T-helper 1 cell treated with Interleukin-12 subunit alpha and Interleukin-12 subunit beta and Interleukin-4 antibody, amounts not matched to agents 30 ng/mL and 1 ng/mL, for 36 hours (primary cell): ENCODE measurements around the gene TEP1. TPM values are rescaled to one million over a fixed set of nuclear protein-coding genes. Genes with fewer than 3 reads are reported as not detected.
"Not testable (repeated sequence)": the region's sequence is repeated elsewhere in the genome, so short reads cannot be mapped to it uniquely, and the experiment has no call there.

ENCODE experiments used
- intact Hi-C: fragments of 100-400 bp; cut with micrococcal nuclease; formaldehyde crosslinking; loops from one replicate; pipeline ENCODE4 v1.15.1; 2024
- total RNA-seq: library from RNA; stranded (reverse); gene quantifications from 2 replicates; pipeline ENCODE4 v1.2.3, GENCODE V29; 2022

The TEP1 gene
- total RNA-seq = 43.3 and 45.9 TPM in 2 replicates

GRCh38 chr14:20412876-20413743 is at the start of gene TEP1:
TSS of gene TEP1 (minus strand) at chr14:20413501. CDS start at chr14:20408439, 5,062 bp downstream.
- intact Hi-C loops = loop anchor here (1.0 to 2.0 kb wide), 13 partner anchors 12 to 578 kb away; partner anchors contain the start of genes APEX1, CCNB1IP1, PARP2 and PIP4P1

DNA sequence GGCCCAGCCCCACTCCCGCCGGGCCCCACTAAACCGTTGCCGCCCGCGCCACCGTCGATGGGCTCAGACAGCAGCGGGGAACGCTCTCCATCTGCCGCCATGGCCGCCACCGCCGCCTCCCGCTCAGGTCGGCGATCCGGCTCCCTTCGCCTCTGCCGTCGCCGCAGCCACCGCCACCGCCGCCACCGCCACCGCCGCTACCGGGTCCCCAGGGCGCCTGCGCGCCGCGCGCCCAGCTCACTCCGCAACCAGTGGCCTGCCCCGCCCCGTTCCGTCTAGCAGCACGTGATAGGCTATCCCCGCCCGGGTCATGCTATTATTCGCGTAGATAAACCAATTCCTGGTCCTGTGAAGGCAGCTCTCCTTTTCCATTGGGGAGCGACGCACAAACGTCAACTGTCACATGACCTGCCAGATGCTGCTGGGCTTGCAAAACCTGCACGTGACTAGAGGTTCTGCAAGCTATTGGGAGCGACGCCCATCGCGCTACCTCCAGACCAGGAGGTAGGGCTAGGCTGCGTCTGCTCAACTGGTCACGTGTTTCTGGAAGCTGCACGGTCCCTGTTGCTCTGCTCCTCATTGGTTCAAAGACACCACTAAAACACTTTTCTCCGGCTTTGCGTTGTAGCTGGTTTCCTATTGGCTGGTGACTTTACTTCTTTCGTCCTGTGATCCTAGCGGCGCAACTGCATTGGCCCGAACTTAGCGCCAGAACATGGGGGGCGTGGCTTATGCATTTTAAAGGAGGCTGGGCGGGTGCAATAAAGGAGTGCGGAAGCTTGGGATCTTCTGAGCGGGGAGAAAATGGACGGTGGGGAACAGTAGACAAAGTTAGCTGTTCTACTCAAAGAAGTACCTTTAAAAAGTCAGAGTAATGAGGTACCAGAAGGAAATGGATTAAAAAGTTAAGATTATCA is 48.2 kb upstream of the TEP1 start, which contains the start of gene PIP4P1:
Gene PIP4P1, minus strand, starts transcription at position 210 of the 917 bp plus-strand sequence. Its CDS starts 109 bp downstream, at position 101.
- intact Hi-C loops = loop anchor here (1.0 to 10.0 kb wide), 9 partner anchors 7 to 1013 kb away; partner anchors contain the start of genes OSGEP, PARP2, PNP and RAB2B

GRCh38 chr14:20460458-20461224 is 47.3 kb upstream of the TEP1 start:
- intact Hi-C loops = loop anchor here (1.0 to 10.0 kb wide), 8 partner anchors 9 to 1014 kb away; partner anchors contain the start of genes PARP2, PNP, RAB2B and TEP1

DNA sequence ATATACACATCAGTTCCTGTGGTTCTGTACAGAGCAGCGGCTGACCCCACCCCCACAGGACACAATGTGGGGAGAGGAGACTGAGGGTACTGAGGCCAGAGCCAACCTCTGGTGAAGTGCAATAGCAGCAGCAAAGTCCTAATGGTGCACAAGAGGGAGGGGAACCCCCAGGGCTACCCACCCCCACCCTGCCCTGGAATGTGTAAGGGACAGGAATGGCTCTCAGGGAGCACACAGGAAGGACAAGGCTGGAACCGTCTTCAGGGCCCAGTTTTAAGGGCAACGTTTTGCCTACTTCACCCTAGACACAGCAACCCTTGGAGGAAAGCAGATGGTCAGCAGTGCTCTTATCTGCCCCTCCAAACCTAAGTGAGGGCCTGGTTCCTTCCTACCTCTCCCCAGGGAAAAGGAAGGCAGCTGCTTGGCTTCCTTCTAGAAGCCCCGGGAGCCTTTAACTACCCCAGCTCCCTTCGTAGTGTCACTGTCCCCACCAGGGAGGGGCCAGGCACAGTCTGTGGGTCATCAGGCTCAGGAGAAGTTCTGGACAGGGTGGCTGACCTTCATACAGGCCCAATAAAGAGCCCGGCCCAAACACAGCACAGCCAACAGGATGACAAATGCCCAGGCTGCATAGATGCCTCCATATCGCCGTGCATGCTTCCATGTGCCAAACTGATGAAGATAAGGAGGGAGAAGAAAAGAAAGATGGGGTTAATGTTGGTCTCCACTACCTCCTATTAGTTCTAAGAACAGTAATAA is 44.9 kb upstream of the TEP1 start:
- intact Hi-C loops = loop anchor here (10.0 kb wide), 1 partner anchor 927 kb away; the partner anchor contains the start of gene SUPT16H

- intact Hi-C loops = loop anchor here (10.0 kb wide), 1 partner anchor 928 kb away; the partner anchor contains the start of gene SUPT16H
Measured at GRCh38 chr14:20456971-20457370, 43.7 kb upstream of the TEP1 start.

DNA sequence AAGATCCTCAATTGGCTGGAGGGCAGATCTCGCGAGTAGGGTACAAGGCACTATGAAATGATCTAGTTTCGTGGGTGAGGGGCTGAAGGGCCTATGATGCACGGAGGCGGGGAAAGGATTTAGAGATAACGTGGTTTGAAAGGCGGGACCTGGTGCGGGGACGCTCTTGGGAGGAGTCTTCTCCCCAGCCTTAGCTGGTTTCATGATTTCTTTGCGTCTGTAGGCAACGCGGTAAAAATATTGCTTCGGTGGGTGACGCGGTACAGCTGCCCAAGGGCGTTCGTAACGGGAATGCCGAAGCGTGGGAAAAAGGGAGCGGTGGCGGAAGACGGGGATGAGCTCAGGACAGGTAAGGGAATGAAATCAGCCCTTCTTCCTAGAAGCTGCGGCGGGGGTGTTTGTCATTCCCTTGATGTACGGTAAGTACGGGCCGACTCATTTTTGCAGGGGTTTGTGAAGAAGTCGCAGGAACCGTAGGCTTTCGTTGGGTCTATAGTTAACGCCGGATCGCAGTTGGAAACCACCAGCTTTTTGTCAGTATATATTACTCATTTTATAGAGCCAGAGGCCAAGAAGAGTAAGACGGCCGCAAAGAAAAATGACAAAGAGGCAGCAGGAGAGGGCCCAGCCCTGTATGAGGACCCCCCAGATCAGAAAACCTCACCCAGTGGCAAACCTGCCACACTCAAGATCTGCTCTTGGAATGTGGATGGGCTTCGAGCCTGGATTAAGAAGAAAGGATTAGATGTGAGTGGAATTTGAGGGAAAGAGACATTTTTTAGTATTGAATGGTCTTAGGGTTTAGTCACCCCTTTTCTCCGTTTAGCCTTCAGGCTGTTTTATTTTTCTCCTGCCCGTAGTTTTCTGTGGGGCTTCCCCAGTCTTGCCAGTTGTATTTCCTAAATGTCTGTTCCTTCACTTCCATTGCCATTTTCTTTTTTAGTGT is 42.3 kb upstream of the TEP1 start:
- intact Hi-C loops = loop anchor here (1.0 to 10.0 kb wide), 12 partner anchors 14 to 929 kb away; partner anchors contain the start of genes CCNB1IP1, HNRNPC, PARP2 and PNP

DNA sequence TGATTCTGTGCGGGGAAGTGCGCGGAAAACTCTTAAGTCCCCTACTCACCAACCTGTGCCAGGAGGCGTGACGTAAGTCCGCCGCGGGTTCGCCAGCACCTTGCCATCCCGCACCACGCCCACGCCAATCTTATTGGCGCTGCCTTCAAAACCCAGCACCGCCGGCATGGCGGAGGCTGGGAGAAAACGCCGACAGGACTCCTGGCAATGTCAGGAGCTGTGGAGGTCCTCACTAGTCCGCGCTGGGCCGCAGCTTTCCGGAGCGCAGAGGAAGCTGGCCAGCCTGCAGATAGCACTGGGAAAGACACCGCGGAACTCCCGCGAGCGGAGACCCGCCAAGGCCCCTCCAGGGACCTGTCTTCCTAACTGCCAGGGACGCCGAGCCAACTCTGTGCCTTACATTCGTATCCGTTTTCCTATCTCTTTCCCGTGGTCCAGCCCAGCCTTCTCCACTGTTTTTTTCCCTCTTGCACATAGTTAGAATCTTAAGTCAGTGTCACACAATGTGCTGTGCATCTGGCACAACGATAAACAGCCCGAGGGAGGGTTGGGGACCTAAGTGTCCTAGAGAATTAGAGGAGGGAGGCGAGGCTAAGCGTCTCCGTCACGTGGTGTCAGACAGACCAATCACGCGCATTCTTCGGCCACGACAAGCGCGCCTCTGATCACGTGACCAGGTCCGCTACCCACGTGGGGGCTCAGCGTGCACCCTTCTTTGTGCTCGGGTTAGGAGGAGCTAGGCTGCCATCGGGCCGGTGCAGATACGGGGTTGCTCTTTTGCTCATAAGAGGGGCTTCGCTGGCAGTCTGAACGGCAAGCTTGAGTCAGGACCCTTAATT is 41.4 kb upstream of the TEP1 start, which contains the start of the genes APEX1 and OSGEP:
Gene APEX1, plus strand, starts transcription at position 711 of the 839 bp plus-strand sequence. CDS start 420 bp downstream, outside the sequence.
Gene OSGEP, minus strand, starts transcription at position 297 of the 839 bp plus-strand sequence. Its CDS starts 129 bp downstream, at position 168.
- intact Hi-C loops = loop anchor here (1.0 to 10.0 kb wide), 13 partner anchors 8 to 930 kb away; partner anchors contain the start of genes CCNB1IP1, HNRNPC, PARP2 and PNP

DNA sequence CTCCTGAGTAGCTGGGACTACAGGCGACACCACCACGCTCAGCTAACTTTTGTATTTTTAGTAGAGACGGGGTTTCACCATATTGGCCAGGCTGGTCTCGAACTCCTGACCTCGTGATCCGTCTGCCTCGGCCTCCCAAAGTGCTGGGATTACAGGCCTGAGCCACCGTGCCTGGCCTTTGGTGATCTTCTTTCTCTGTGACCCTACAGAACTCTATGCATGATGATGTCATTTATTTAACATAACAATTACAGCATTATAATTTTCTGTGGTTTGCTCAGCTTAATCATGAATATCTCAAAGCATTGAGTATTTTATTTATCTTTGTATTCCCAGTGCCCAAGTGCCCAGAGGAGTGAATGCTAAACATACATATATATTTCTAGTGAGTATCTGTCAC is 39.5 kb upstream of the TEP1 start:
- intact Hi-C loops = loop anchor here (10.0 kb wide), 1 partner anchor 932 kb away; the partner anchor contains the start of gene SUPT16H

GRCh38 chr14:20446889-20447288 is 33.6 kb upstream of the TEP1 start:
- intact Hi-C loops = no loop called here

DNA sequence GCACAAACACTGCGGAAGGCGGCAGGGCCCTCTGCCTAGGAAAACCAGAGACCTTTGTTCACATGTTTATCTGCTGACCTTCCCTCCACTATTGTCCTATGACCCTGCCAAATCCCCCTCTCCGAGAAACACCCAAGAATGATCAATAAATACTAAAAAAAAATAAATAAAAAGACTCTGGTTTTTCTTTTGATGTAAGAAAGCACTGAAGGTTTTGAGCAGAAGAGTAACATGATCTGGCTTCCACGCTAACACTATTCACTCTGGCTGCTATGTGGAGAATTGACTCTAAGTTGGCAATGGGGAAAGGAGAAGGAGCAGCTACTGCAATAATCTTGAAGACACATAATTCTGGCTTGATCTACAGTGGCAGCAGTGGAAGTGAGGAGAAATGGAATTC is 30.3 kb upstream of the TEP1 start:
- intact Hi-C loops = not testable (repeated sequence)

- intact Hi-C loops = loop anchor here (1.0 kb wide), 1 partner anchor 28 kb away; the partner anchor contains the start of gene TEP1
Measured at GRCh38 chr14:20441461-20441860, 28.2 kb upstream of the TEP1 start.

- intact Hi-C loops = loop anchor here (1.0 kb wide), 1 partner anchor 28 kb away; the partner anchor contains the start of gene TEP1
Measured at GRCh38 chr14:20440882-20441281, 27.6 kb upstream of the TEP1 start.

GRCh38 chr14:20440465-20440864 is 27.2 kb upstream of the TEP1 start:
- intact Hi-C loops = no loop called here

- intact Hi-C loops = no loop called here
Measured at GRCh38 chr14:20438664-20439063, 25.4 kb upstream of the TEP1 start.

GRCh38 chr14:20436363-20436755 is 23.1 kb upstream of the TEP1 start:
- intact Hi-C loops = no loop called here

GRCh38 chr14:20435582-20436362 is 22.5 kb upstream of the TEP1 start, which contains the start of gene KLHL33:
TSS of gene KLHL33 (minus strand) at chr14:20436166. CDS start at chr14:20435811, 355 bp downstream.
- intact Hi-C loops = no loop called here
